Iris pigment epithelial cell (primary cell): ENCODE results near the gene SWT1.

Experiments used
- DNase-seq: peaks from one replicate; pipeline ENCODE4 v3.0.0-alpha.2; 2011; ENCODE audit warnings: low read depth

The SWT1 gene

GRCh38 chr1:185289880-185290279 is 132.9 kb downstream of the SWT1 start:
- no peak for DNase-seq

- no peak for DNase-seq
These were observed 134.2 kb downstream of the SWT1 start for GRCh38 chr1:185291159-185291558.

GRCh38 chr1:185291652-185292051 is 134.7 kb downstream of the SWT1 start:
- no peak for DNase-seq

- no peak for DNase-seq
These were observed 135.3 kb downstream of the SWT1 start for GRCh38 chr1:185292237-185292636.

GRCh38 chr1:185293967-185294542 is 137.1 kb downstream of the SWT1 start:
- no peak for DNase-seq

GRCh38 chr1:185295091-185295490 is 138.1 kb downstream of the SWT1 start:
- DNase-seq, result no peak

- peak; percentile 22 for DNase-seq
These were observed 141.0 kb downstream of the SWT1 start for GRCh38 chr1:185297982-185298381.

GRCh38 chr1:185300152-185300551 is 143.2 kb downstream of the SWT1 start:
- peak; percentile 28 for DNase-seq

GRCh38 chr1:185305419-185305818 is 148.5 kb downstream of the SWT1 start:
- DNase-seq, result no peak

- no peak for DNase-seq
These were observed 151.2 kb downstream of the SWT1 start for GRCh38 chr1:185308126-185308525.

- no peak for DNase-seq
These were observed 152.6 kb downstream of the SWT1 start for GRCh38 chr1:185309566-185309965.

GRCh38 chr1:185311589-185312225 is 154.7 kb downstream of the SWT1 start:
- no peak for DNase-seq

- no peak for DNase-seq
These were observed 155.6 kb downstream of the SWT1 start for GRCh38 chr1:185312361-185313138.

GRCh38 chr1:185314411-185314810 is 157.4 kb downstream of the SWT1 start:
- DNase-seq, result no peak

GRCh38 chr1:185315445-185316071 is 158.6 kb downstream of the SWT1 start:
- DNase-seq, result no peak

GRCh38 chr1:185316163-185317033 is 159.4 kb downstream of the SWT1 start:
- peak; percentile 92 for DNase-seq

GRCh38 chr1:185317034-185317885 is 160.3 kb downstream of the SWT1 start, which contains the start of gene IVNS1ABP:
Gene IVNS1ABP (minus strand): TSS chr1:185317243. CDS start chr1:185309493, 7,750 bp downstream.
- peak; percentile 94 for DNase-seq

GRCh38 chr1:185317886-185318310 is 160.9 kb downstream of the SWT1 start:
- peak; percentile 31 for DNase-seq

GRCh38 chr1:185318431-185319138 is 161.6 kb downstream of the SWT1 start:
- no peak for DNase-seq

GRCh38 chr1:185319139-185319475 is 162.1 kb downstream of the SWT1 start:
- DNase-seq, result no peak
